Stimulated activated CD4-positive, alpha-beta T cell treated with anti-CD3 and anti-CD28 coated beads, TNF-alpha, amount 100 ng/mL, for 1 hour (primary cell): Measurements from ENCODE around the gene ARHGAP10.
"Not testable (repeated sequence)": the region's sequence is repeated elsewhere in the genome, so short reads cannot be mapped to it uniquely, and the experiment has no call there.

Experiments used
- DNase-seq, 3 donors: peaks; one replicate each; pipeline ENCODE4 v3.0.0-alpha.2; 2020; ENCODE audit warnings: low read depth in 3 of 3, low spot score in 1 of 3

ARHGAP10 gene

GRCh38 chr4:148083073-148083472 is 351.2 kb downstream of the ARHGAP10 start:
- DNase-seq, result not testable (repeated sequence)

GRCh38 chr4:148089624-148090023 is 357.7 kb downstream of the ARHGAP10 start:
- no peak for DNase-seq

GRCh38 chr4:148090029-148090428 is 358.1 kb downstream of the ARHGAP10 start:
- DNase-seq, result no peak

- DNase-seq, result no peak
Observed at GRCh38 chr4:148090503-148091476, 358.9 kb downstream of the ARHGAP10 start.

- no peak for DNase-seq
Observed at GRCh38 chr4:148091896-148092295, 360.0 kb downstream of the ARHGAP10 start.

- DNase-seq, result no peak
Observed at GRCh38 chr4:148092316-148093014, 360.6 kb downstream of the ARHGAP10 start.

GRCh38 chr4:148093065-148093464 is 361.2 kb downstream of the ARHGAP10 start:
- no peak for DNase-seq

- no peak for DNase-seq
Observed at GRCh38 chr4:148094149-148094548, 362.3 kb downstream of the ARHGAP10 start.

GRCh38 chr4:148095346-148095923 is 363.5 kb downstream of the ARHGAP10 start:
- no peak for DNase-seq

- no peak for DNase-seq
Observed at GRCh38 chr4:148097801-148098200, 365.9 kb downstream of the ARHGAP10 start.

- no peak for DNase-seq
Observed at GRCh38 chr4:148101235-148101634, 369.3 kb downstream of the ARHGAP10 start.

GRCh38 chr4:148101790-148102189 is 369.9 kb downstream of the ARHGAP10 start:
- no peak for DNase-seq

GRCh38 chr4:148103597-148104355 is 371.9 kb downstream of the ARHGAP10 start:
- no peak for DNase-seq

- no peak for DNase-seq
Observed at GRCh38 chr4:148108766-148109165, 376.9 kb downstream of the ARHGAP10 start.

- DNase-seq, result no peak
Observed at GRCh38 chr4:148109216-148109615, 377.3 kb downstream of the ARHGAP10 start.

- DNase-seq, result no peak
Observed at GRCh38 chr4:148110169-148110568, 378.3 kb downstream of the ARHGAP10 start.

GRCh38 chr4:148112231-148112982 is 380.5 kb downstream of the ARHGAP10 start:
- no peak for DNase-seq

GRCh38 chr4:148114436-148114835 is 382.5 kb downstream of the ARHGAP10 start:
- no peak for DNase-seq

GRCh38 chr4:148116264-148116663 is 384.4 kb downstream of the ARHGAP10 start:
- no peak for DNase-seq

- no peak for DNase-seq
Observed at GRCh38 chr4:148116969-148117368, 385.1 kb downstream of the ARHGAP10 start.
